ENCODE results near the gene C1orf210.

DNA sequence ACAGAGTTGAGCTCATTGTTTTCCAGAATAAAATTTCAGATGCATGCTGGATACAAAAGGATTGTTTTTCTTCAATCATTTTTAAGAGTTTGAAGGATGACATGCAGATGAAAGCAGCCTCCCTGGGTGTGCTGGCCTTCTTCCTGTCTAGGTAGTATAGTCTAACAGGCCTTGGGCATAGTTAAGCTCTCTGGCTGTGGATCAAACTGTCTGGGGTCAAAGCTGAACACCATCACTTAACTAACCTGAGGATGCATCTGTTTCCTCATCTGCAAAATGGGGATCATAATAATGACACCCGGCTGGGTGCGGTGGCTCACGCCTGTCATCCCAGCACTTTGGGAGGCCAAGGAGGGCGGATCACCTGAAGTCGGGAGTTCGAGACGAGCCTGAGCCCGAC is 9.4 kb upstream of the C1orf210 start:
- TF ChIP-seq, protein P1, sequence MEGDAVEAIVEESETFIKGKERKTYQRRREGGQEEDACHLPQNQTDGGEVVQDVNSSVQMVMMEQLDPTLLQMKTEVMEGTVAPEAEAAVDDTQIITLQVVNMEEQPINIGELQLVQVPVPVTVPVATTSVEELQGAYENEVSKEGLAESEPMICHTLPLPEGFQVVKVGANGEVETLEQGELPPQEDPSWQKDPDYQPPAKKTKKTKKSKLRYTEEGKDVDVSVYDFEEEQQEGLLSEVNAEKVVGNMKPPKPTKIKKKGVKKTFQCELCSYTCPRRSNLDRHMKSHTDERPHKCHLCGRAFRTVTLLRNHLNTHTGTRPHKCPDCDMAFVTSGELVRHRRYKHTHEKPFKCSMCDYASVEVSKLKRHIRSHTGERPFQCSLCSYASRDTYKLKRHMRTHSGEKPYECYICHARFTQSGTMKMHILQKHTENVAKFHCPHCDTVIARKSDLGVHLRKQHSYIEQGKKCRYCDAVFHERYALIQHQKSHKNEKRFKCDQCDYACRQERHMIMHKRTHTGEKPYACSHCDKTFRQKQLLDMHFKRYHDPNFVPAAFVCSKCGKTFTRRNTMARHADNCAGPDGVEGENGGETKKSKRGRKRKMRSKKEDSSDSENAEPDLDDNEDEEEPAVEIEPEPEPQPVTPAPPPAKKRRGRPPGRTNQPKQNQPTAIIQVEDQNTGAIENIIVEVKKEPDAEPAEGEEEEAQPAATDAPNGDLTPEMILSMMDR (IDR thresholded peaks at IDR 0.05; ENCODE audit: poor library complexity), result no peak
- TF ChIP-seq EZH2phosphoT487 (IDR thresholded peaks at IDR 0.05; ENCODE audit: low read depth, severe bottlenecking, unreplicated experiment) (no peak), EZH2 (IDR thresholded peaks at IDR 0.05; ENCODE audit: borderline replicate concordance) (no peak)
